Measurements from ENCODE around the gene RIPOR3. TPM values are rescaled to one million over a fixed set of nuclear protein-coding genes. Genes with fewer than 3 reads are reported as not detected.
A peak's percentile ranks its signal among the peaks of the same experiment; 100 is the strongest.

The RIPOR3 gene
- total and polyA plus RNA-seq, 9 of the 15 experiments (the other 6 are each of a cell fraction or from before 2014, with no cell fraction given), result 3.3 to 62.7 (median 21.4) TPM

GRCh38 chr20:50567860-50568548 is 123.3 kb downstream of the RIPOR3 start:
- peaks cover 87% of the 10 kb centered on the region for H3K36me3 ChIP-seq (ENCODE audit: control insufficient read depth, insufficient read depth, low read length)

GRCh38 chr20:50565871-50566270 is 125.5 kb downstream of the RIPOR3 start:
- Histone ChIP-seq H3K36me3 (ENCODE audit: control insufficient read depth, insufficient read depth, low read length) (peaks cover 87% of the 10 kb centered on the region), H3K27ac (ENCODE audit: extremely low read depth, low read depth, low read length) (no peak overlapping the region), H3K4me1 (replicated peaks in 1 of 2; ENCODE audit: control insufficient read depth in 2 of 2, insufficient read depth in 2 of 2, low read length in 2 of 2) (peaks cover 4 to 10% of the 10 kb centered on the region in 2 experiments), H3K27me3 (ENCODE audit: control insufficient read depth in 2 of 2, insufficient read depth in 2 of 2, low read length in 2 of 2) (no peaks in the 10 kb centered on the region), H3K9me3 (replicated peaks; ENCODE audit: control insufficient read depth, insufficient read depth, low read depth, low read length) (no peaks in the 10 kb centered on the region), H3K9me1 (ENCODE audit: control insufficient read depth, insufficient read depth, low read length) (no peaks in the 10 kb centered on the region), H3K4me2 (ENCODE audit: insufficient read depth, low read length) (no peak overlapping the region), H3K4me3 (no peak overlapping the region), H2AFZ (ENCODE audit: low read depth, low read length) (no peak overlapping the region), H3K79me2 (ENCODE audit: control insufficient read depth, insufficient read depth, low read length) (peaks cover 26% of the 10 kb centered on the region), H4K20me1 (replicated peaks; ENCODE audit: control insufficient read depth, insufficient read depth, low read length) (no peaks in the 10 kb centered on the region), H3K9ac (ENCODE audit: insufficient read depth in 1 of 2, low read depth in 2 of 2, low read length in 2 of 2) (no peak overlapping the region)
- BruUV-seq (replicated peaks), result no TSS peak
- intact Hi-C loops (cut with micrococcal nuclease), result no loop called here
- DNase-seq (ENCODE audit: extremely low read depth in 1 of 4, low spot score in 3 of 4) (no peak), ATAC-seq (no peak), FAIRE-seq (no peak)
- CTCF ChIA-PET (ENCODE audit: low intra/inter-chr PET ratio), result no interaction called here
- in situ Hi-C loops (cut with MboI), result no loop called here
- POLR2A ChIA-PET, result interaction anchor here (1.3 kb wide), 1 partner anchor 29 kb away, joined by 3 read pairs; no protein-coding TSS in a partner anchor
- WGBS (ENCODE audit: insufficient coverage, low coverage, missing lambda C conversion rate), result 100% methylated on average over 4 of the region's 4 CpGs
- TF ChIP-seq CCAR2 (IDR thresholded peaks at IDR 0.05; ENCODE audit: low read depth, low read length) (no peak), RBM17 (IDR thresholded peaks at IDR 0.05; ENCODE audit: borderline replicate concordance, low read depth, low read length) (no peak), GATAD2B (IDR thresholded peaks at IDR 0.05; ENCODE audit: borderline replicate concordance) (no peak), ZBTB5 (IDR thresholded peaks at IDR 0.05) (no peak), ZNF217 (CRISPR knock-in tag; IDR thresholded peaks at IDR 0.05) (no peak), MAX (CRISPR knock-in tag; IDR thresholded peaks at IDR 0.05) (no peak), KAT7 (CRISPR knock-in tag; IDR thresholded peaks at IDR 0.05; ENCODE audit: borderline replicate concordance) (no peak), SIN3A (IDR thresholded peaks at IDR 0.05; ENCODE audit: borderline replicate concordance in 2 of 2, control insufficient read depth in 1 of 2, low read depth in 2 of 2, low read length in 2 of 2) (no peak), ZNF24 (IDR thresholded peaks at IDR 0.05) (no peak)

More at GRCh38 chr20:50567860-50568548, 123.3 kb downstream of the RIPOR3 start:
- DNase-seq (ENCODE audit: extremely low read depth in 1 of 4, low spot score in 3 of 4), result no peak
- Histone ChIP-seq H3K27me3 (ENCODE audit: control insufficient read depth in 2 of 2, insufficient read depth in 2 of 2, low read length in 2 of 2) (no peaks in the 10 kb centered on the region), H3K9ac (ENCODE audit: insufficient read depth in 1 of 2, low read depth in 2 of 2, low read length in 2 of 2) (0 out of 4 replicates have a peak overlapping the region, but pooled peaks of 1 of the 2 experiments have one; percentile 18), H3K27ac (ENCODE audit: extremely low read depth, low read depth, low read length) (no peak overlapping the region), H4K20me1 (replicated peaks; ENCODE audit: control insufficient read depth, insufficient read depth, low read length) (no peaks in the 10 kb centered on the region), H3K79me2 (ENCODE audit: control insufficient read depth, insufficient read depth, low read length) (peaks cover 39% of the 10 kb centered on the region), H2AFZ (ENCODE audit: low read depth, low read length) (no peak overlapping the region), H3K4me3 (no peak overlapping the region), H3K9me1 (ENCODE audit: control insufficient read depth, insufficient read depth, low read length) (no peaks in the 10 kb centered on the region), H3K9me3 (replicated peaks; ENCODE audit: control insufficient read depth, insufficient read depth, low read depth, low read length) (no peaks in the 10 kb centered on the region), H3K4me2 (ENCODE audit: insufficient read depth, low read length) (no peak overlapping the region), H3K4me1 (replicated peaks in 1 of 2; ENCODE audit: control insufficient read depth in 2 of 2, insufficient read depth in 2 of 2, low read length in 2 of 2) (peaks cover 4 to 22% of the 10 kb centered on the region in 2 experiments)
- TF ChIP-seq GATA2 (CRISPR knock-in tag; IDR thresholded peaks at IDR 0.05) (no peak), ZNF586 (CRISPR knock-in tag; conservative IDR thresholded peaks at IDR 0.05) (no peak), HNRNPL (IDR thresholded peaks at IDR 0.05; ENCODE audit: low read depth, low read length) (no peak), CBFA2T3 (IDR thresholded peaks at IDR 0.05) (no peak), CEBPB (tag; IDR thresholded peaks at IDR 0.05) (peak; percentile 74), ZNF316 (IDR thresholded peaks at IDR 0.05) (peak; percentile 20; the same call in 1 of the 2 replicates), ZKSCAN8 (CRISPR knock-in tag; IDR thresholded peaks at IDR 0.05) (no peak)
- POLR2A ChIA-PET, result interaction anchor here (1.4 to 1.7 kb wide), 2 partner anchors 9 to 10 kb away, joined by 4 to 5 read pairs; no protein-coding TSS in a partner anchor
- BruUV-seq (replicated peaks), result no TSS peak
- intact Hi-C loops (cut with micrococcal nuclease), result no loop called here
- in situ Hi-C loops (cut with MboI), result no loop called here
- ATAC-seq, result no peak
- CTCF ChIA-PET (ENCODE audit: low intra/inter-chr PET ratio), result no interaction called here
- WGBS (ENCODE audit: insufficient coverage, low coverage, missing lambda C conversion rate), result 90% methylated on average over 18 of the region's 18 CpGs
- no peak for FAIRE-seq

Measured in K562 (cell line).